HG03442 (cell line): ENCODE results near the gene SLC25A40.

Experiments used
- ATAC-seq: cut with Tn5 transposase; IDR thresholded peaks from one replicate; pipeline ENCODE4 v1.9.1; 2021; ENCODE audit warnings: mild to moderate bottlenecking, moderate library complexity; ENCODE audit not compliant: unreplicated experiment

Gene SLC25A40

DNA sequence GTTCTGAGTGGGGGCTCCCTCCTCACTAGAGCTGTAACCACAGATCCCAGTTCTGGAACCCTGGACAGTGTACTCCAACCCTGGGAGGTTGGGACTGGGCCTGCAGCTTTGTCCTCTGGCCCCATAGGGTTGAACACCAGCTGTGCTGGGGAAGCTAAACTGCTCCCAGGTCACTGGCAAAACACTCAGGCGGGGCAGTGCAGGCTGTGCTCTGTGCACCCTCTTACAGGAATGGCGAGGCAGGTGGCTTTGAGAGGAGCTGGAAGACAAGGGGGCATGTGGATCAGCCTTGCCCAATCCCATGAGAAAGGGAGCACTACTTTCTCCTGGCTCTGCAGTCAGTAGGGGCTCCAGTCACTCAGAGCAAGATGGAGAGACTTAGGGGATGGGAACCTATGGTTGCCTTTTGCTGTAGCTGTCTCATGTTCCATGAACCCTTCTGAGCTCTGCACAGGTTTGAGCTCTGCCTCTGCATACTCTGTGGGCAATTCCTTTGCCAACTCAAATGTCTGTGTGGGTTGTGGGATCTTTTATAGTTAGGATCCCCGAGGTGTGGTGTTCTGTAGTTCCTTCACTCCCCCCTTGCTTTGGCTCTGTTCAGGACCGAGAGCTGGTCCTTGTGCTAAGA lies 90.7 kb downstream of the SLC25A40 start:
- no peak for ATAC-seq

DNA sequence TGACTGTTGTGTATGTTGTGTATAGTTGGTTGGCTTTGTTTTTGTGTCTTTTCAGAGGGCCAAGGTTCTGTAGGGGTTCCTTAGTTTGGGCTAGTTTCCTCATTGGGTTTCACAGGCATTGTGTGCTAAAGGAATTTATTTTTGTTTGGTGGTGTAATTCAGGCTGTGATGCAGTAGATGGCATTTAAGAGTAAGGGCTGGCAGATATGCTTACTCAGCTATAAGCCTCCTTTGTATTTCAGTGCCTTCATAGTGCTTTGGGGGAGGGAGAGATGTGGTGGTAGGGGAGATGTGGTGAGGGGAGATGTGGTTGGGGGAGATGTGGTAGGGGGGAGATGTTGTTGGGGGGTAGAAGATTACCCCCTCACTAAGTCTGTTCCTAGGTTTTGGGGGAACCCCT lies 91.7 kb downstream of the SLC25A40 start:
- no peak for ATAC-seq
